PC-9 (cell line): ENCODE results near the gene PAPSS2. TPM values are rescaled to one million over a fixed set of nuclear protein-coding genes. Genes with fewer than 3 reads are reported as not detected.

ENCODE experiments used
- BruUV-seq: library from RNA; stranded (reverse); fragments of 400-500 nt; replicated peaks from 2 replicates; lab custom pipeline; 2021; lab: Mats Ljungman, UMichigan
- CTCF ChIA-PET: fragments of 300-600 bp; sonication (Branson Sonifier 250); formaldehyde crosslinking; loops from one replicate; lab custom pipeline; 2022; ENCODE audit warnings: antibody characterized with exemption; lab: Charles Lee
- POLR2A ChIA-PET: fragments of 300-600 bp; sonication (Branson Sonifier 250); formaldehyde crosslinking; loops from one replicate; lab custom pipeline; 2022; ENCODE audit warnings: antibody characterized with exemption; ENCODE audit not compliant: unreplicated experiment; lab: Charles Lee
- DNase-seq, 2 experiments: peaks; one replicate each; pipeline versions ENCODE4 v3.0.0 to v3.0.0-alpha.2; 2015 to 2022; ENCODE audit warnings: mixed read lengths in 1 of 2
- H2AFZ ChIP-seq: fragments of 200-600 bp; sonication (generic); 2 replicates; pipeline ENCODE4 v1.8.1; 2017; ENCODE audit warnings: antibody characterized with exemption
- H3F3A ChIP-seq: fragments of 200-600 bp; sonication (generic); 2 replicates; pipeline ENCODE4 v1.8.1; 2017; ENCODE audit warnings: antibody characterized with exemption, mild to moderate bottlenecking, low read depth; ENCODE audit not compliant: insufficient read depth
- H3K27ac ChIP-seq: fragments of 200-600 bp; sonication (generic); 2 replicates; pipeline ENCODE4 v1.6.1; 2016; ENCODE audit warnings: mixed run types
- H3K27me3 ChIP-seq: fragments of 200-600 bp; sonication (generic); 2 replicates; pipeline ENCODE4 v1.6.1; 2016; ENCODE audit warnings: low read depth, mixed run types; ENCODE audit not compliant: insufficient read depth
- H3K36me3 ChIP-seq: fragments of 200-600 bp; sonication (generic); 2 replicates; pipeline ENCODE4 v1.6.1; 2016; ENCODE audit warnings: low read depth, mixed run types
- H3K4me1 ChIP-seq: fragments of 200-600 bp; sonication (generic); replicated peaks from 2 replicates; pipeline ENCODE4 v1.6.1; 2016; ENCODE audit warnings: mixed run types; ENCODE audit not compliant: insufficient read depth
- H3K4me2 ChIP-seq: fragments of 200-600 bp; sonication (generic); 2 replicates; pipeline ENCODE4 v1.6.1; 2017; ENCODE audit warnings: mixed run types
- H3K4me3 ChIP-seq: fragments of 200-600 bp; sonication (generic); 2 replicates; pipeline ENCODE4 v1.6.1; 2016; ENCODE audit warnings: mixed run types
- H3K79me2 ChIP-seq: fragments of 200-600 bp; sonication (generic); 2 replicates; pipeline ENCODE4 v1.6.1; 2017; ENCODE audit warnings: low read depth, mixed run types
- H3K9me2 ChIP-seq: fragments of 200-600 bp; sonication (generic); 2 replicates; pipeline ENCODE4 v1.8.1; 2017; ENCODE audit warnings: mild to moderate bottlenecking; ENCODE audit not compliant: insufficient read depth
- H3K9me3 ChIP-seq: fragments of 200-600 bp; sonication (generic); 2 replicates; pipeline ENCODE4 v1.8.1; 2016; ENCODE audit warnings: low read depth; ENCODE audit not compliant: insufficient read depth
- H4K20me1 ChIP-seq: fragments of 200-600 bp; sonication (generic); 2 replicates; pipeline ENCODE4 v1.8.1; 2017; ENCODE audit not compliant: insufficient read depth
- CTCF ChIP-seq: fragments of 200-600 bp; sonication (generic); conservative IDR thresholded peaks from 2 replicates; pipeline ENCODE4 v1.6.1; 2017; ENCODE audit warnings: mixed run types, antibody characterized with exemption, mild to moderate bottlenecking, moderate library complexity
- EZH2 ChIP-seq: fragments of 200-600 bp; sonication (generic); IDR thresholded peaks from 2 replicates; pipeline ENCODE4 v1.8.0; 2017; ENCODE audit warnings: antibody characterized with exemption, low read depth
- intact Hi-C: fragments of 100-400 bp; cut with micrococcal nuclease; formaldehyde crosslinking; loops from one replicate; pipeline ENCODE4 v1.10.0; 2022; ENCODE audit not compliant: unreplicated experiment
- total RNA-seq: library from RNA; stranded (reverse); gene quantifications from 2 replicates; pipeline ENCODE4 v1.2.3, GENCODE V29; 2021

PAPSS2 gene
- total RNA-seq, 1 experiment from 2014 or later, result 37.4 TPM

DNA sequence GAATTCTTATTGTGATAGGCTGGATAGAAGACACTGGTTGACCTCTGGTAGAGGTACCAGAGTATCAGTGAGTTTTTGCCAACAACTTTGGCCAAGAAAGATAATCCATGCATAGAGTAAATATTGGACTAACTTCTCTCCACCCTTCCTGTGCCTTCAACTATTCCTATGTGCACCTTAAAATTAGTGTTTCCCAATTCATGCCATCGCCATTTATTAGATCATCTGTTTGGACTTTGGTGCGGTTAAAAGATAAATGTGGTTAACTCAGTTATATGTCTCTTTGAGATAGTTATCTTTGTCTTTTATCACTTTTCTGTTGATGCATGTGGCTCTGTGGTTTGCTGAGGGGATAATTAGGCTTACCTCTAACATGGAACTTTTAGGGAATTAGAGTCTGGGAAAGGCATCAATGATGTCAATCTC is 4.6 kb downstream of the PAPSS2 start:
- Histone ChIP-seq H3K4me2 (no peak overlapping the region), H3K36me3 (no peaks in the 10 kb centered on the region), H3K4me3 (no peak overlapping the region), H3K27me3 (no peaks in the 10 kb centered on the region), H2AFZ (no peak overlapping the region), H3K27ac (no peak overlapping the region), H4K20me1 (no peaks in the 10 kb centered on the region), H3K9me3 (no peaks in the 10 kb centered on the region), H3K79me2 (no peaks in the 10 kb centered on the region), H3K4me1 (no peaks in the 10 kb centered on the region), H3F3A (no peaks in the 10 kb centered on the region), H3K9me2 (no peaks in the 10 kb centered on the region)
- ChIA-PET POLR2A (no interaction called here), CTCF (no interaction called here)
- DNase-seq, result no peak
- no TSS peak for BruUV-seq
- TF ChIP-seq CTCF (no peak), EZH2 (no peak)
- intact Hi-C loops, result no loop called here

DNA sequence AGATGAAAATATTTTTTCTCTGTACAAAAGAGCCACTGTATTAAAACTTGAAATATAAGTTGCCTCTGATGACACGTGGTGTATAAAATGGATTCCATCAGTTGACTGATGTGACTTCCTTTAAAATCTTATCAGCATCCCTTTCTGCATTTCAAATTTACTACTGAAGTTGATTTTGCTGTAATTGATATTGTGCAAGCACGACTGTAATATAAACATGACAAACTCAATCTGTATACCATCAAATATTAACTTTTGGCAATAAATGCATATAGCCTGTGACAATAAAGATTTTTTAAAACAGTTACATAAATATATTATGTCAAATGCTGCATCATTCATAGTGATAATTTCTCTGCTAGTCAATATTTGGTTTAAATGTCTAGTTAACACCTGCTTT is 7.8 kb downstream of the PAPSS2 start:
- intact Hi-C loops, result no loop called here
- Histone ChIP-seq H3K4me3 (no peak overlapping the region), H3K27ac (no peak overlapping the region), H3K4me2 (no peak overlapping the region), H4K20me1 (no peaks in the 10 kb centered on the region), H2AFZ (no peak overlapping the region), H3K9me3 (no peaks in the 10 kb centered on the region), H3K9me2 (no peaks in the 10 kb centered on the region), H3K36me3 (no peaks in the 10 kb centered on the region), H3K4me1 (no peaks in the 10 kb centered on the region), H3K79me2 (no peaks in the 10 kb centered on the region), H3F3A (no peaks in the 10 kb centered on the region), H3K27me3 (no peaks in the 10 kb centered on the region)
- ChIA-PET CTCF (no interaction called here), POLR2A (no interaction called here)
- no peak for TF ChIP-seq EZH2
- TF ChIP-seq CTCF, result no peak
- BruUV-seq, result no TSS peak
- DNase-seq, result no peak

GRCh38 chr10:87668324-87669074 is 8.8 kb downstream of the PAPSS2 start:
- DNase-seq, result no peak
- no peaks in the 10 kb centered on the region for H4K20me1 ChIP-seq
- no peak overlapping the region for H3K4me2 ChIP-seq
- intact Hi-C loops, result no loop called here
- H3K9me3 ChIP-seq, result no peaks in the 10 kb centered on the region
- no peaks in the 10 kb centered on the region for H3K9me2 ChIP-seq
- H3K4me3 ChIP-seq, result no peak overlapping the region
- no peaks in the 10 kb centered on the region for H3K36me3 ChIP-seq
- H3K79me2 ChIP-seq, result no peaks in the 10 kb centered on the region
- H3K27ac ChIP-seq, result no peak overlapping the region
- ChIA-PET POLR2A (no interaction called here), CTCF (no interaction called here)
- no peak for TF ChIP-seq EZH2
- TF ChIP-seq CTCF, result no peak
- no peak overlapping the region for H2AFZ ChIP-seq
- no peaks in the 10 kb centered on the region for H3K4me1 ChIP-seq
- no peaks in the 10 kb centered on the region for H3K27me3 ChIP-seq
- no peaks in the 10 kb centered on the region for H3F3A ChIP-seq
- no TSS peak for BruUV-seq
